AG09309 (cell line): Measurements from ENCODE around the gene SUN1.

Experiments
- DNase-seq: peaks from one replicate; pipeline ENCODE4 v3.0.0-alpha.2; 2010; ENCODE audit warnings: low read depth
- H3K4me3 ChIP-seq: 2 replicates; pipeline ENCODE4 v1.5.1; 2011; ENCODE audit warnings: mild to moderate bottlenecking, low read depth, low read length, moderate library complexity; ENCODE audit not compliant: control insufficient read depth
- TF ChIP-seq, protein P1 (sequence below): IDR thresholded peaks from 2 replicates; pipeline ENCODE4 v1.5.1; 2011; ENCODE audit warnings: mild to moderate bottlenecking, low read depth, low read length, inconsistent platforms; ENCODE audit not compliant: insufficient read depth, control insufficient read depth; ENCODE audit errors: missing control alignments

Gene SUN1

GRCh38 chr7:876077-876971 is 44.0 kb downstream of the SUN1 start, which contains the start of gene GET4:
Gene GET4 (plus strand): TSS chr7:876554. CDS start chr7:876646, 92 bp downstream.
- TF ChIP-seq, protein P1, sequence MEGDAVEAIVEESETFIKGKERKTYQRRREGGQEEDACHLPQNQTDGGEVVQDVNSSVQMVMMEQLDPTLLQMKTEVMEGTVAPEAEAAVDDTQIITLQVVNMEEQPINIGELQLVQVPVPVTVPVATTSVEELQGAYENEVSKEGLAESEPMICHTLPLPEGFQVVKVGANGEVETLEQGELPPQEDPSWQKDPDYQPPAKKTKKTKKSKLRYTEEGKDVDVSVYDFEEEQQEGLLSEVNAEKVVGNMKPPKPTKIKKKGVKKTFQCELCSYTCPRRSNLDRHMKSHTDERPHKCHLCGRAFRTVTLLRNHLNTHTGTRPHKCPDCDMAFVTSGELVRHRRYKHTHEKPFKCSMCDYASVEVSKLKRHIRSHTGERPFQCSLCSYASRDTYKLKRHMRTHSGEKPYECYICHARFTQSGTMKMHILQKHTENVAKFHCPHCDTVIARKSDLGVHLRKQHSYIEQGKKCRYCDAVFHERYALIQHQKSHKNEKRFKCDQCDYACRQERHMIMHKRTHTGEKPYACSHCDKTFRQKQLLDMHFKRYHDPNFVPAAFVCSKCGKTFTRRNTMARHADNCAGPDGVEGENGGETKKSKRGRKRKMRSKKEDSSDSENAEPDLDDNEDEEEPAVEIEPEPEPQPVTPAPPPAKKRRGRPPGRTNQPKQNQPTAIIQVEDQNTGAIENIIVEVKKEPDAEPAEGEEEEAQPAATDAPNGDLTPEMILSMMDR: peak; percentile 17

GRCh38 chr7:876972-877311 is 44.7 kb downstream of the SUN1 start:
- DNase-seq: no peak
- TF ChIP-seq, protein P1: no peak
- peak overlapping the region; percentile 86 for H3K4me3 ChIP-seq

More at GRCh38 chr7:876077-876971, 44.0 kb downstream of the SUN1 start, which contains the start of gene GET4:
- peak within 1 kb of the TSS; percentile 86 for H3K4me3 ChIP-seq
- peak; percentile 82 for DNase-seq

DNA sequence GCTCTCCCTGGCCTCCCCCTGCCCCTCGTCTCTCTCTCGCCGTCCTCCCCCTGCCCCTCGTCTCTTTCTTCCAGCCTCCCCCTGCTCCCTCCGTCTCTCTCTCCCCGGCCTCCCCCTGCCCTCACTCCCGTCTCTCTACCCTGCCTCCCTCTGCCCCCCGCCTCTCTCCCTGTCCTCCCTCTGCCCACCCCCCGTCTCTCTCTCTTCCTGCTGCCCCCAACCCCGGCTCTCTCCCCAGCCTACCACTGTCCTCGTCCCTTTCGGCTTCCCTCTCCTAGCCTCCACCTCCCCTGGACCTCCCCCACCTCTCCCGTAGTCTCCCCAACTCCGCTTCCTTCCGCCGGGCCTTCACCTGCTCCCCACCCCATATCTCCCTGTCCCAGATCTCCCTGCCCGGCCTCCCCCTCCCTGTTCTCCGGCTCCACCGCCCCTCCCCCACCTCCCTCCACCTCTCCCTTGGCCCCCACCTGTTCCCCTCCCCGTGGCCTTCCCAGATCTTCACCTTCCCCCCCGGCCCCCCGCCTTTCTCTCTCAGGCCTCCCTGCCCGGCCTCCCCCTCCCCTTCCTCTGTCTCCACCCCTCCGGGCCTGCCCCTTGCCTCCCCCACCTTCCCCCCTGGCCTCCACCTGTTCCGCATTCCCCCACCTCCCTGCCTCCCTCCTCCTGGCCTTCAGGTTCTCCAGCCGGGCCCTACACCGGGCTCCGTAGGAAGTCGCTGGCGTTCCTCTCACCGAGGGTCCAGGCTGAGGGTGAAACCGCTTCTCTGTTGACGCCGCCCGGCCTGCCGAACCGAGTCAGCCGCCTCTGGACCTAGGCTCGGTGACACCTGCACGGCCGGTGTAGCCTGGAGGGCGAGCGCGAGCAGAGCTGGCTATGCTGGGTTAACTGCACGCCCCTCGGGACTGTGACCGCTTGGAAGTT is 45.3 kb downstream of the SUN1 start:
- peak overlapping the region; percentile 86 for H3K4me3 ChIP-seq
- TF ChIP-seq, protein P1: no peak
- no peak for DNase-seq

DNA sequence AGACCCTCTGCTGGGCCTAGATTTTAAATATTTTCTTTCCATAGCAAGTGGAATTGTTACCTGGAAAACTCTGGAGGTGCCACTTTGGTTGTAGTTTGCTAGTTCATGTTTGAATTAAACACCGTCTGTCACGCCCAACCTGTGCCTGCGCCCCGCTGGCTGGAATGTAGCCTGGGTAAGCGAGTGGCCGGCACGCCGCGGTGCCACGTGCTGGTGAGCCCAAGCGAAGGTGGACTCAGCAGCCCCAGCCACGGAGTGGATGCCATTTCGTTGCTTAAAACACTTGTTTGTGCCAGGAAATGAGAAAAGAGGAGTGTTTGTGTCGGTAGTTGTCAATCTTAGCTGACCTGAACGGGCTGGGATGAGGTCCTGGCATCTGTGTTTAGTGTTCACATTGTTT is 46.8 kb downstream of the SUN1 start:
- DNase-seq: no peak
- no peak overlapping the region for H3K4me3 ChIP-seq
- TF ChIP-seq, protein P1: no peak

DNA sequence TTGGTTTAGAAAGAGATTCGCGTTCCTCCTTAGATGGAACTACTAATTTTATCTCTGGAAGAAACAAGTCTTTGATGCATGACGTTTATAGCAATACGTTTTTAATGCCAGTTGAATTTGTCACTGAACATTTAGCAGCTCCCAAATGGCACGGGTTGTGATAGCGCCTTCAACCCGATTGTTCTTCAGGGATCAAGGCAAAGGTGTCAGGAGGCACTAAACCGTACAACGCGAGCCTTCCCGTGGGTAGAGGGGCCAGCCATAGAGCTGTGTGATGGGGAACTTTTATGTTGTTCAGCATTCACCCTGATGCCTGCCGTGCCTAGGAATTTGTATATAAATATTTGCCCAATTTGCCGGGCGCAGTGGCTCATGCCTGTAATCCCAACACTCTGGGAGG is 47.4 kb downstream of the SUN1 start:
- TF ChIP-seq, protein P1: no peak
- no peak overlapping the region for H3K4me3 ChIP-seq
- DNase-seq: no peak

GRCh38 chr7:880450-880849 is 48.2 kb downstream of the SUN1 start:
- no peak for DNase-seq
- TF ChIP-seq, protein P1: no peak
- no peak overlapping the region for H3K4me3 ChIP-seq
